BLaER1 (cell line): ENCODE data around the gene RAET1E.
"Not testable (repeated sequence)": the region's sequence is repeated elsewhere in the genome, so short reads cannot be mapped to it uniquely, and the experiment has no call there.

Experiments used
- H3K27ac ChIP-seq: shearing (Covaris generic); formaldehyde crosslinking; 2 replicates; pipeline ENCODE4 v1.8.1; 2022
- H3K27me3 ChIP-seq: shearing (Covaris generic); formaldehyde crosslinking; 2 replicates; pipeline ENCODE4 v1.8.1; 2022
- H3K36me3 ChIP-seq: shearing (Covaris generic); formaldehyde crosslinking; 2 replicates; pipeline ENCODE4 v1.8.1; 2022
- H3K4me1 ChIP-seq: shearing (Covaris generic); formaldehyde crosslinking; 2 replicates; pipeline ENCODE4 v1.8.1; 2022
- H3K4me2 ChIP-seq: shearing (Covaris generic); formaldehyde crosslinking; 2 replicates; pipeline ENCODE4 v1.8.1; 2022
- H3K4me3 ChIP-seq: shearing (Covaris generic); formaldehyde crosslinking; 2 replicates; pipeline ENCODE4 v1.8.1; 2022
- H3K9ac ChIP-seq: shearing (Covaris generic); formaldehyde crosslinking; 2 replicates; pipeline ENCODE4 v1.8.1; 2022
- H3K9me3 ChIP-seq: shearing (Covaris generic); formaldehyde crosslinking; 2 replicates; pipeline ENCODE4 v1.8.1; 2022
- H4K20me1 ChIP-seq: shearing (Covaris generic); formaldehyde crosslinking; 2 replicates; pipeline ENCODE4 v1.8.1; 2022
- Cebpa-rat ChIP-seq: shearing (Covaris generic); IDR thresholded peaks from 2 replicates; pipeline ENCODE4 v1.8.1; 2022

The RAET1E gene

GRCh38 chr6:149921361-149921760, 23.4 kb upstream of the RAET1E start:
- no peak overlapping the region for H3K9ac ChIP-seq
- peaks cover 10% of the 10 kb centered on the region; the same call in 1 of the 2 replicates for H3K4me1 ChIP-seq
- no peak overlapping the region for H3K4me3 ChIP-seq
- peaks cover 67% of the 10 kb centered on the region for H3K27me3 ChIP-seq
- H3K36me3 ChIP-seq = no peaks in the 10 kb centered on the region
- H3K9me3 ChIP-seq = peaks cover 34% of the 10 kb centered on the region
- H3K27ac ChIP-seq = no peak overlapping the region
- peaks cover 4% of the 10 kb centered on the region; the same call in 1 of the 2 replicates for H4K20me1 ChIP-seq
- no peak for TF ChIP-seq Cebpa-rat
- H3K4me2 ChIP-seq = no peak overlapping the region

GRCh38 chr6:149919834-149920225, 21.9 kb upstream of the RAET1E start:
- peaks cover 51% of the 10 kb centered on the region for H3K27me3 ChIP-seq
- no peak overlapping the region for H3K4me3 ChIP-seq
- TF ChIP-seq Cebpa-rat = no peak

GRCh38 chr6:149919126-149919833, 21.4 kb upstream of the RAET1E start:
- H3K27me3 ChIP-seq = peaks cover 46% of the 10 kb centered on the region

More at GRCh38 chr6:149919834-149920225, 21.9 kb upstream of the RAET1E start:
- no peaks in the 10 kb centered on the region for H3K36me3 ChIP-seq
- H3K4me1 ChIP-seq = no peaks in the 10 kb centered on the region
- no peak overlapping the region for H3K9ac ChIP-seq
- H3K4me2 ChIP-seq = no peak overlapping the region
- H4K20me1 ChIP-seq = no peaks in the 10 kb centered on the region; the same call in 1 of the 2 replicates
- H3K27ac ChIP-seq = no peak overlapping the region
- peaks cover 32% of the 10 kb centered on the region for H3K9me3 ChIP-seq

GRCh38 chr6:149918151-149918905, 20.4 kb upstream of the RAET1E start:
- no peaks in the 10 kb centered on the region for H3K4me1 ChIP-seq
- H3K27me3 ChIP-seq = peaks cover 36% of the 10 kb centered on the region
- H3K36me3 ChIP-seq = no peaks in the 10 kb centered on the region
- no peak overlapping the region for H3K4me3 ChIP-seq
- peaks cover 18% of the 10 kb centered on the region for H3K9me3 ChIP-seq
- no peak overlapping the region for H3K9ac ChIP-seq
- H3K27ac ChIP-seq = no peak overlapping the region
- no peak for TF ChIP-seq Cebpa-rat
- no peaks in the 10 kb centered on the region; the same call in 1 of the 2 replicates for H4K20me1 ChIP-seq
- no peak overlapping the region for H3K4me2 ChIP-seq

More at GRCh38 chr6:149919126-149919833, 21.4 kb upstream of the RAET1E start:
- H3K9me3 ChIP-seq = peaks cover 27% of the 10 kb centered on the region
- H3K36me3 ChIP-seq, H3K4me2 ChIP-seq, H4K20me1 ChIP-seq, H3K27ac ChIP-seq, H3K9ac ChIP-seq, H3K4me3 ChIP-seq, H3K4me1 ChIP-seq: not testable (repeated sequence)

- TF ChIP-seq Cebpa-rat = no peak
- Histone ChIP-seq H4K20me1 (no peaks in the 10 kb centered on the region), H3K4me1 (no peaks in the 10 kb centered on the region), H3K36me3 (no peaks in the 10 kb centered on the region), H3K27me3 (peaks cover 30% of the 10 kb centered on the region), H3K4me3 (no peak overlapping the region), H3K9me3 (peaks cover 12% of the 10 kb centered on the region), H3K4me2 (no peak overlapping the region), H3K27ac (no peak overlapping the region), H3K9ac (no peak overlapping the region)
Observed at GRCh38 chr6:149917679-149918078, 19.8 kb upstream of the RAET1E start.

GRCh38 chr6:149915970-149916865, 18.3 kb upstream of the RAET1E start:
- Histone ChIP-seq H3K27ac (no peak overlapping the region), H3K9me3 (no peaks in the 10 kb centered on the region), H3K4me2 (no peak overlapping the region), H3K27me3 (peaks cover 15% of the 10 kb centered on the region), H4K20me1 (no peaks in the 10 kb centered on the region), H3K36me3 (no peaks in the 10 kb centered on the region), H3K4me3 (no peak overlapping the region), H3K4me1 (no peaks in the 10 kb centered on the region), H3K9ac (no peak overlapping the region)
- no peak for TF ChIP-seq Cebpa-rat

GRCh38 chr6:149913540-149914240, 15.8 kb upstream of the RAET1E start:
- H3K36me3 ChIP-seq = no peaks in the 10 kb centered on the region
- no peak overlapping the region for H3K9ac ChIP-seq
- no peak for TF ChIP-seq Cebpa-rat
- no peaks in the 10 kb centered on the region for H4K20me1 ChIP-seq
- no peaks in the 10 kb centered on the region for H3K27me3 ChIP-seq
- no peak overlapping the region for H3K4me2 ChIP-seq
- no peak overlapping the region for H3K27ac ChIP-seq
- no peaks in the 10 kb centered on the region for H3K4me1 ChIP-seq
- H3K9me3 ChIP-seq = peaks cover 16% of the 10 kb centered on the region
- H3K4me3 ChIP-seq = no peak overlapping the region

GRCh38 chr6:149913085-149913484, 15.2 kb upstream of the RAET1E start:
- H3K4me2 ChIP-seq = no peak overlapping the region
- H3K9me3 ChIP-seq = peaks cover 22% of the 10 kb centered on the region
- H3K4me3 ChIP-seq = no peak overlapping the region
- H4K20me1 ChIP-seq = no peaks in the 10 kb centered on the region
- no peak overlapping the region for H3K9ac ChIP-seq
- H3K27me3 ChIP-seq = no peaks in the 10 kb centered on the region
- H3K36me3 ChIP-seq = no peaks in the 10 kb centered on the region
- no peaks in the 10 kb centered on the region for H3K4me1 ChIP-seq
- no peak for TF ChIP-seq Cebpa-rat
- H3K27ac ChIP-seq = no peak overlapping the region

- H3K4me1 ChIP-seq, H3K9ac ChIP-seq, H3K4me2 ChIP-seq, H4K20me1 ChIP-seq, H3K27me3 ChIP-seq, H3K36me3 ChIP-seq, H3K27ac ChIP-seq, H3K4me3 ChIP-seq: not testable (repeated sequence)
- H3K9me3 ChIP-seq = peaks cover 26% of the 10 kb centered on the region
Observed at GRCh38 chr6:149912680-149913079, 14.8 kb upstream of the RAET1E start.
